ENCODE data around the gene ZNF296.

Gene ZNF296

DNA sequence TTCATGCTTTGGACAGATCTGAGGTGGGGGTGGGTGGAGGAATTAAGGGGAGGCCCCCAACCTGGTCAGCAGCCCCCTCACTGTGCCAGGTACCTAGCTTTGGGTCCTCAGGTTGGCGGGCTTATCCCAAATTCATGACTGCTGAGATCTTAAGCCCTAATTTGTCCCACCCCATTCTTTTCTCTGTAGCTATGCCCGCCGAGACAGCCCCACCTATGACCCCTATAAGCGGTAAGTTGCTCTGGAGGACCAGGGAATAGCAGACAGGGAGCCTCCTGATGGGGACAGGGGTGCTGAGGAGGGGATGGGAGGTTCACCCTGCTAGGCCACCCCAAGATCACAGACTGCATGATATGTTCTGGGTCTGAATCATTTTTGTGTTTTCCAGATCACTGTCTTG lies 14.3 kb downstream of the ZNF296 start:
- no peak for DNase-seq (ENCODE audit: low read depth, low spot score)

GRCh38 chr19:45059258-45059965 lies 16.9 kb downstream of the ZNF296 start:
- peak; percentile 68 for DNase-seq (ENCODE audit: low read depth, low spot score)

DNA sequence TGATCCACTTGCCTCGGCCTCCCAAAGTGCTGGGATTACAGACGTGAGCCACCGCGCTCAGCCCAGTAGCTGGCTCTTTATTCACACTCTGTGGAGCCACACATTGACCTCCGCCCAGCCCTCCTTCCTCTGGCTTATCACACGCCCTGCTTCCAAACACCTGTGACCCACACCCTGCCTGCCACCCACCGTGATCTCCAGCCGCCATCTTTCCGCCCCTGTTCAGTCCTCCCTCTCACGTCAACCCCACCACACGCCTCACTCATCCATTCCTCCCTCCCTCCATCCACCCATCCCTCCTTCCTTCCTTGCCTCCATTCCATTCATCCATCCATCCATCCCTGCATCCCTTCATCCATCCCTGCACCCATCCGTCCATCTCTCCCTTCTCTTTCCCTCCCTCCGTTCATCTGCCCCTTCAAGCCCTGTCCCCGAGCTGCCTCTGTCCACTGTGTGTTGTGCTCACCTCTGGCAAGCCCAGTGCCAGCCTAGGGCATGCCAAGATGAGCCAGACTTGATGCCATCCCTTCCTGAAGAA lies 17.6 kb downstream of the ZNF296 start:
- no peak for DNase-seq (ENCODE audit: low read depth, low spot score)

- no peak for DNase-seq (ENCODE audit: low read depth, low spot score)
Measured at GRCh38 chr19:45057444-45057843, 18.8 kb downstream of the ZNF296 start.

DNA sequence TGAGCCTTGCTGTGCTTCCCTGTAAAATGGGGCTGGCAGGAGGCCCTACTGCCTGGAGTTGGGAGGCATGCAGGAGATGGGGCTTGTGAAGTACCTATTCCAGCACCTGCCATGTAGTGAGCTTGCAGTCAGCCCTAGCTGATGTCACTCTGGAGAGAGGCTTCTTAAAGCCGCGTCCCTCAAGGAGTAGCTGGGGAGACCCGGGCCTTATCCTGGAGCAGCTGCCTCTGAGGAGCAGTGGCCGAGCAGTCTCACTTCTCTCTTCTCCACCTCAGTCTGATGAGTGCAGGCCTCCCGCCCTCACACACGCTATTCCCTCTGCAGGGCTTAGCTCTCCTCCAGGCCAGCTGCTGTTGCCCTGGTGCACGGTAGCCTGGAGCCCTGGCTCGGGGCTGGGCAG lies 19.4 kb downstream of the ZNF296 start:
- DNase-seq (ENCODE audit: low read depth, low spot score) = no peak

- DNase-seq (ENCODE audit: low read depth, low spot score) = no peak
Measured at GRCh38 chr19:45051929-45052579, 24.2 kb downstream of the ZNF296 start.

DNA sequence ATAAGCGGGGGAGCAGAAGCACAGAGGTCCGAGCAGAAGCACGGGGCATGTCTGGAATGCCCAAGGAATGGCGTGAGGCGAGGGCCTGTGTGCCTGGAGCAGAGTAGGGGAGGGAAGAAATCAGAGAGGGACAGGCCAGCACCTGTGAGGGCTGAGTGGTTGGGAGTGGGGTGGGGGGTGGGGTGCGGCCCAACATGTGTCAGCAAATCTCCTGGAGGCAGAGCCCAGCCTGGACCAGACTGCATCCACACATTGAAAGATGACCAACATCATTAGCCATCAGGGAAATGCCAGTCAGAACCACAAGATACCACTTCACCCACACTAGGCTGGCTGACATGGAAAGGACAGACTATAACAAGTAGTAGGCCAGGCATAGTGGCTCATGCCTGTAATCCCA lies 26.2 kb downstream of the ZNF296 start:
- no peak for DNase-seq (ENCODE audit: low read depth, low spot score)

DNA sequence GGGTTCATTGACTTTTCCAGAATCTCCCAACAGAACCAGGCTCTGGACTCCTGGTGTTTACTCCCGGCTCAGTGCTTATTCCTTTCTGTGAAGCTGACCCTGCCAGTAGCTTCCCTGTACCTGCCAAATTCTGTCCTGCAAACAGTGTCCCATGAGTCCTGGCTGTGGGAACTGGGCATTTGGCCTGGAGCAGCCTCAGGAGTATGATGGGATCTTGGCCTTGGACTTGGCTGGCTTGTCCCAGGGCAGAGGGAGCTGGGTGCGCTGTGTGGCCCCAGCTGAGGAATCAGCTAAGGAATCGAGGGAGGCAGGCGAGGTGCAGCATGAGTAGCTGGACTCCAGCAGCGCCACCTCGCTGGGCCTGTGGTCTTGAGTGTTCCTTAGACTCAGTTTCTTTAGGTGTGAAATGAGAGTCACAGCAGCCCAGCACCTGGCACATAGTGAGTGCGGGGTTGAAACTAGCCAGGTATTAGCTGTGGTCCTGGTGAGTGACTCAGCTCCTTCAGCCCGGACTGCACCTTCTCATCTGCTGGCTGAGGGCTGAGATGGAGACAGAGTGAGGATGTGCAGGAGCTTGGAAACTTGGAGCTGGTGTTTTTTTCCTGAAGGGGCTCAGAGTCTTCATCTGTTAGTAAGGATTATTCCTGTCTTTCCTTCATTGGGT lies 27.1 kb downstream of the ZNF296 start:
- no peak for DNase-seq (ENCODE audit: low read depth, low spot score)

GRCh38 chr19:45047188-45047797 lies 29.0 kb downstream of the ZNF296 start:
- no peak for DNase-seq (ENCODE audit: low read depth, low spot score)

DNA sequence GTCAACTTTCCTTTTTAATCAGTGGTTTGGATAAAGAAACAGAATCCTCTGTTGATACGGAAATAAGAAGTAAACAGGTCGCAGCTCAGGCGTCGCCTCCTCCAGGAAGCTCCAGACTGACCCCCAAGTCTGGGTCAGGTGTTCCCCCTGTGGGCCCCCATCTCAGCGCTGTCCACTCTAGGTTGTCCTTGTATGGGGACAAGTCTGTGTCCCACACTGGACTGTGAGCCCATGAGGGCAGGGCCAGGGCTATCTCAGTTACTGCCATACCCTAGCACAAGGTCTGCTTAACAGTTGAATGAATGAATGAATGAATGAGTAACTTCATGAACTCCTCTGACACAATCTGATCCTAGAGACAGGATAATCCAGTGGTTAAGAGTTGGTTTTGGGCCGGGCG lies 29.9 kb downstream of the ZNF296 start:
- DNase-seq (ENCODE audit: low read depth, low spot score) = no peak

DNA sequence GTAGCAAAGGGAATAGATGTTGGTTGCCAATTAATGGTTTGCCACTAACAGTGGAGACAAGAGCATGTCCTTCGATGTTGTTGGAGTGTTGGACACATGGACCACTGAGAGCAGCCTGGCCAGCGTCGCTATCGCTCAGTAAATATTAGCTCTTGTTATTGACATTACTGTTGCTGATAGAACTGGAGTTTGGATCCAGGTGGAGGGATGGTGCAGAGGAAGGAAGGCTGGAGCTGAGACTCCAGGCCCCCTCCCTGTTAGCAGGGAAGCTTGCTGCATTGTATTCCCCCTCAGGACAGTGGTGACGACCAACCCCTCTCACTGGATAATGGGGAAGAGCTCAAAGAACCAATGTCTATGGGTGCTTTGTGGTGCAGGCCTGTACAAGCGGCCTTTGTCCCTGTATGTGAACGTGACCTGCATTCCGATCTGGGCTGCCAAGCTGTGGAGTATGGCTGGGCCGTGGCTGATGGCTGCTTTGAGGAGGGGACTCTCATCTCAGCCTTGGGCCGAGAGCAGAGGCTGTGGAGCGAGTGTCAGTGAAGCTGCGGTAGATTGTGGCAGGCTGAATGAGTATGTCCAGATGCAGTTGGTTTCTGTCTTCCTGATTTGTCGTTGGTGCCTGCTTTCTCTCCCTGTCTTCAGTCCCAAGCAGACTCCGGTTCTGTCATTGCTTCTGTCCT lies 30.5 kb downstream of the ZNF296 start:
- no peak for DNase-seq (ENCODE audit: low read depth, low spot score)

GRCh38 chr19:45041125-45041524 lies 35.2 kb downstream of the ZNF296 start:
- DNase-seq (ENCODE audit: low read depth, low spot score) = no peak

- no peak for DNase-seq (ENCODE audit: low read depth, low spot score)
Measured at GRCh38 chr19:45040059-45040771, 36.1 kb downstream of the ZNF296 start.

DNA sequence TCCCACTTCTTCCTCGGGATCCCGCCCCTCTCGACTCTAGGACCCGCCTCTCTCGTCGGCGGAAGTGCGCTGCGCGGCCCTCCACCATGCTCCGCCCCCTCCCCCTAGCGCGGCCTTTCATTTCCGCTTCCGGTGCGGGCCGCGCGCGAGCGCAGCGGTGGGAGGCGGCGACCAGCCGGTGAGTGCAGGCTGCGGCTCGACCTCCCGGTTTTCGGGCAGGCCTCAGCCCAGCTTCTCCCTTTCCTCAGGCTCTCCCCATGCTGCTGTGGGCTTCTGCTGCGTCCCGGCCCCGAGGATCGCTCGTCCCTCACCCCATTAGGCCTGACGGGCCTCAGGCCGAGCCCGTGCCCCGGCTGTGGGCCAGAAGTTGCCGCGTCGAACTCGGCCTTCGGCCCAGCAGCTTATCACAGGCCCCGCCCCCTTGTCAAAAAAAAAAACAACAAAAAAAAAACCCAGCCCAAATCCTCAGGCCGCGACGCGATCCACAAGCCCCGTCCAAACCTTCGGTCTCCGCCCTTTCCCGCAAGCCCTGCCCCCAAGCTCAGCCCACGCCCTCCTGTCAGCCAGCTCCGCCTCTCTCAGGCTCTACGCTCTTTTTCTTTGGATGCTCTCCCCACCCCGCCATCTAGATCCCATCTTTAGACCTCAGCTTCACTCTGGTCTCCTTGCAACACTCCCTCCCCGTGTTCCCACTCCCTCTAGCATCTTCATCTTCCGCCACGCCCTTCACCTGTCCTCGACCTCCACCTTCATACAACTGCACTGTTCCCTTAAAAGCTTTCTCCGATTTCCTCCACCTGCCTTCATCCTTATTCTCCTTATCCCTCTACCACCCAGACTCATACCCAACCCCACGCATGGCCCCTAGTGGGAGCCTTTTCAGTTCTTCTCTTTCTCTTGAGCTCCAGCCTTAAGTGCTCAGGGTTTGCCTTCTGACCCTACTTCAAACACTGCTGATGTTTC lies 37.1 kb downstream of the ZNF296 start, which contains the start of gene CLASRP:
Gene CLASRP (plus strand): TSS at position 115 of the 963 bp plus-strand sequence. CDS start 1,168 bp downstream, outside the sequence.
- peak; percentile 80 for DNase-seq (ENCODE audit: low read depth, low spot score)

DNA sequence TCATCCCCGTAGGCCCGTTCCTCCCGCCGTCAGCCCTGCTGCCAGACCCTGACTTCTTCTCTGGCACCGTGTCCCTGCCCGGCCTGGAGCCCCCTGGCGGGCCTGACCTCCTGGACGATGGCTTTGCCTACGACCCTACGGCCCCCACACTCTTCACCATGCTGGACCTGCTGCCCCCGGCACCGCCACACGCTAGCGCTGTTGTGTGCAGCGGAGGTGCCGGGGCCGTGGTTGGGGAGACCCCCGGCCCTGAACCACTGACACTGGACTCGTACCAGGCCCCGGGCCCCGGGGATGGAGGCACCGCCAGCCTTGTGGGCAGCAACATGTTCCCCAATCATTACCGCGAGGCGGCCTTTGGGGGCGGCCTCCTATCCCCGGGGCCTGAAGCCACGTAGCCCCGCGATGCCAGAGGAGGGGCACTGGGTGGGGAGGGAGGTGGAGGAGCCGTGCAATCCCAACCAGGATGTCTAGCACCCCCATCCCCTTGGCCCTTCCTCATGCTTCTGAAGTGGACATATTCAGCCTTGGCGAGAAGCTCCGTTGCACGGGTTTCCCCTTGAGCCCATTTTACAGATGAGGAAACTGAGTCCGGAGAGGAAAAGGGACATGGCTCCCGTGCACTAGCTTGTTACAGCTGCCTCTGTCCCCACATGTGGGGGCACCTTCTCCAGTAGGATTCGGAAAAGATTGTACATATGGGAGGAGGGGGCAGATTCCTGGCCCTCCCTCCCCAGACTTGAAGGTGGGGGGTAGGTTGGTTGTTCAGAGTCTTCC lies 38.7 kb downstream of the ZNF296 start:
- no peak for DNase-seq (ENCODE audit: low read depth, low spot score)

DNA sequence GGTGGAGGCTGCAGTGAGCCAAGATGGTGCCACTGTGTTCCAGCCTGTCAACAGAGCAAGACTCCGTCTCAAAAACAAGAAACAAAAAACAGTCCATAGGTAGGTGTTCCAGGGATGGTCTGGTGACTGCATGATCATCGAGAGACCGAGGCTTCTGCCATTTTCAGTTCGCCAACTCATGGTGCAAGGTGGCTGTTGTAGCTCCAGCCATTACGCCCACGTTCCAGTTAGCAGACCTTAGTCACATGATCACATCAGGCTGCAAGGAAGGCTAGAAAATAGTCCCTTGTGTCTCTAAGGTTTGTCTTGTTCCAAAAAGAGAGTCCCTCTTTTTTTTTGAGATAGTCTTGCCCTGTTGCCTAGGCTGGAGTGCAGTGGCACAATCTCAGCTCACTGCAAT lies 40.5 kb downstream of the ZNF296 start:
- no peak for DNase-seq (ENCODE audit: low read depth, low spot score)

GRCh38 chr19:45032421-45032820 lies 43.9 kb downstream of the ZNF296 start:
- DNase-seq (ENCODE audit: low read depth, low spot score) = no peak

- DNase-seq (ENCODE audit: low read depth, low spot score) = no peak
Measured at GRCh38 chr19:45030825-45031224, 45.5 kb downstream of the ZNF296 start.

GRCh38 chr19:45027371-45027770 lies 48.9 kb downstream of the ZNF296 start:
- no peak for DNase-seq (ENCODE audit: low read depth, low spot score)
